Myocyte (in vitro differentiated cells): ENCODE results near the gene SUFU. TPM values are rescaled to one million over a fixed set of nuclear protein-coding genes. Genes with fewer than 3 reads are reported as not detected.

Source experiments
- DNase-seq: peaks from one replicate; pipeline ENCODE4 v3.0.0-alpha.2; 2012; ENCODE audit warnings: low read depth
- total RNA-seq: library from RNA; depleted of rRNA; stranded (reverse); fragments of >200 nt; gene quantifications from 2 replicates; pipeline ENCODE4 v1.2.3, GENCODE V29; 2014

Gene SUFU
- total RNA-seq, 1 donor from 2014 or later, result 4.0 TPM

GRCh38 chr10:102617041-102617440 is 113.3 kb downstream of the SUFU start:
- DNase-seq, result no peak

DNA sequence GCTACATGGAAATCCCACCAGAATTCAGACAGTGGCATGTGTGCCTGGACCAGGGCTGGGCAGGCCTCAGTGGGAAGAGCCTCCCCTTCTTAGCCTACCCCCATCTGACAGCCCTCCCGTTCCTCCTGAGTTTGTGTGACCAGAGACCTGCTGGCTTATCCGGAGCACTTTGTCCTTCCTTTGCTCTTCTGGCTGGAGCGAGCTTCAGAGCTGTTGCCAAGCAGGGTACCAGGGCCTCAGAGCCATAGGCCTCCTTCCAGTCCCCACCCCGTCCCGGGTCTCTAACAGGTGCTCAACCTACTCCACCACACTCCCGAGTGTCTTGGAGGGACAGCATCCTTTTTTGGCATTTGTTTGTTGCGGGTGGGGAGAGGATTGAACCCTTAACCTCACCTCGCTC is 114.0 kb downstream of the SUFU start:
- DNase-seq, result no peak

GRCh38 chr10:102619281-102619981 is 115.7 kb downstream of the SUFU start:
- peak; percentile 62 for DNase-seq

DNA sequence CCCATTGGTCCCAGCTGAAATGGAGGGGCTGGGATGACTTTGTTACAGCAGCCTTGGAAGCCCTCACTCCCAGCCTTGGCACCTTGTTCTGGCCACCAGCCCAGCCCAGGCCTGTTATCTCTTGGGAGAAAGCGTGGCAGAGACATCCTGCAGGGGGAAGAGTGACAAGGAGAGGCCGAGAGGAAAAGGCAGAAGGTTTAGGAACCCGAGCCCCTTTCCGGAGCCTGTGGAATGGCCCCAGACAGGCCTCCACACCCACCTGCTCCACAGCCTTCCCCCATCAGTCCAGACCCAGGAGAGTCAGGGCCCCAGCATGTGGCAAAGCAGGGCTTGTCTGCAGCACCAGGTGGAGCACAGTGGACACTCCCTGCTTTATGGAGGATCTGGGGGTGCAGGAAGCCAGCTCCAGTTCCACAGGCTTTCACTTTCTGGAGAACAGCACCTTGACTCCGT is 116.4 kb downstream of the SUFU start:
- peak; percentile 55 for DNase-seq

DNA sequence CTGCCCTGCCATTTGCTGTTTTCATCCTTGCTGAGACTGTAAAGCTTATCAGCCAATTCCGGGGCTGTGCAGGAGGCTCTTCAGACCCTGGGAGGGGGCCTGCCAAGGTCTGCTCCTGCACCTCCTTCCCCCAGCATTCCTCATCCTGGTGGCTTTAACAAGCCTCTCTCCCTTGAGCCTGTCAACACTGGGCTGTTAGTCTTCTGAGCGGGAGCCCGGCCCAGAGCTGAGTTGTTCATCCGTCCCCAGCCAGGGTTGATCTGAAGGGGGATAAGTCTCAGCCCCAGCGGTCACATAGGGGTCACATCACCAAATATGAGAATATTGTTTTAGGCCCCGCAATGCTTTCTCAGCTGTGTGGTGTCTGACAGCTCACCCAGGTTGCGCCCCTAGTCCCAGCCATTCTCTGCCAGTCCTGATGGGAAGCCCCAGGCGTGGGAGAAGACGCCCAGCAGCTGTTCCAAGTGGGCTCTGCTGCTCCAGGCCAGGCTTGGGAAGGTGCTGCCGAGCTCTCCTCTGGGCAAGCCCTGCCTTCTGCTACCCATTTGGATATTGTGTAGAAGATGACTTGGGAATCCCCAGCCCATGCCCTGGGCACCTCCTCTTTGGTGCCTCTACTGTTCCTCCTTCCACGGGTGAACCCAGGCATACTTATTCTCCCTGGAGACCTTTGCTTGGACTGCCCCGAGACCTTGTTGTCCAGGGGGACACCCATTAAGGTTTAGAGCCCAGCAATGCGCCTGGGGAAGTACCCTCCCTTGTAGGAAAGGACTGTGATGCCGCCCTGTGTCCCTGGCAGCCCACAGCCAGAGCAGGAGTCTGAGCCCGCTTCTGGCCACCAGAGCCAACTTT is 117.0 kb downstream of the SUFU start:
- DNase-seq, result peak; percentile 80

DNA sequence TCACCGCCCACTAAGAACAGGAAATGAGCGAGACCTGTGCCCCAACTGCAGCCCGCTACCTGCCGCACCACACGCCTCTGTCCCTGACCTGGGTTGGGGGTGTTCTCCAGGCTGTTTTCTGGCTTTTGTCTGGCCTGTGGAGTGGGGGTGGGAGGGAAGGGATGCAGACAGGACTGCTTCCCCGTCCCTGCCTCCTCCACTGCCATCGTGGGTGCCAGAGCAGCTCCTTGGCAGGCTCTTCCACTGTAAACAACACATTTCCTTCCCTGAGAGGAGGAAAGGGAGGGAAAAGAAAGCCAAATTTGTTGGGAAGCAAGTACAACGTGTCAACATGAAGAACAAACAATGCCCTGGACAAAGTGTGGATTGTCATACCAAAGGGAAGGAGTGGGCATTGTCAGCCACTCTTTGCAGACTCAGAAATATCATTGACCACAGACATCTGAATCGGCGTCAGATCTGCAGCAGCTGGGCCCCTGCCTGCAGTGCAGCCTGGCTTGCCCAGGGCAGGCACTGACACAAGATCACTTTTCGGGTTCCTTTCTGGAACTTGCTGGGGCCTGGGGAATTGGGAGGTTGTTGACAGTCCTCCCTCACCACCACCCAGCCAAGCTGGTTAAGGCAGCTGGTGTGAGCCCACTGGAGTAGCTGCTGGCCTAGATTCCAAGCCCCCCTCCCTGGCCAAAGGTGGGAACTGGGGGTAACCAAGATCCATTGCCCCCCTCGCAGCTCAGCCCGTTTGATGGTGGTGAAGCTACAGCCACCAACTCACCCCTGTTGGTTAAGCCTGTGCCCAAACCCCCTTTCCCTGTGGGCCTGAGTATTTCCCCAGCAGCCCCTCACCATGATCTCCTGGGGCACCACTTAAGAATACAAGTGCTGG is 117.9 kb downstream of the SUFU start:
- DNase-seq, result peak; percentile 96

GRCh38 chr10:102624094-102624493 is 120.3 kb downstream of the SUFU start:
- no peak for DNase-seq

- no peak for DNase-seq
Observed at GRCh38 chr10:102624751-102625645, 121.2 kb downstream of the SUFU start.

DNA sequence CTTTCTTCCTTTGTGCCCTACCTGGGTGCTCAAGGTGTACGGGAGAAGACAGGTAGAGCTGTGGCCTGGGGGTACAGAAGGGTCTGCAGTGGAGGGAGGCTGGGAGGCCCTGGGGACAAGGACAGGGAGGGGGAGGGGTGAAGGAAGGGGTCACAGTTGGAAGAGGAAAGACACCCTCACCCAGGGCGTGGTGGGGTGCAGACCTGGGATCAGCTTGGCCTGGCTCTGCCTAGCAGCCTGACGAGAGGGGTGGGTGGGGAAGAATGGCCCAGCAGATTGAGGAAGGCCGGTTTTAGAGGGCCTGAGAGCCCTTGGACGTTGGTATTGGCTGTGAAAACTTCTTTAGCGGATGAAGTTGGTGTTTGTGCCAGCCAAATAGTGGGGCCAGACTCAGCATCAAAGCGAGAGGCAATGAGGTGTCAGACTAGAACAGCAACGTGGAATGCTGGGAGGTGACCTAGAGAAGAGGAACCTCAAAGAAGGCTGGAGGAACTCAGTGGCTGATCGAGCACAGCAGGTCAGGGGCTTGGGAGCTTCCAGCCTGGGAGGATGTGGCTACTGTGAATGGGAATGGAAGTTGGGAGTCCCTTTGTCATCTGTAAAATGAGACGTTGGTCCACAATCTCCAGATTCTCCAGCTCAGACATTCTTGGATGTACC is 122.4 kb downstream of the SUFU start:
- DNase-seq, result no peak

- DNase-seq, result no peak
Observed at GRCh38 chr10:102627291-102627735, 123.5 kb downstream of the SUFU start.

- DNase-seq, result peak; percentile 94
Observed at GRCh38 chr10:102627736-102628293, 124.0 kb downstream of the SUFU start.

DNA sequence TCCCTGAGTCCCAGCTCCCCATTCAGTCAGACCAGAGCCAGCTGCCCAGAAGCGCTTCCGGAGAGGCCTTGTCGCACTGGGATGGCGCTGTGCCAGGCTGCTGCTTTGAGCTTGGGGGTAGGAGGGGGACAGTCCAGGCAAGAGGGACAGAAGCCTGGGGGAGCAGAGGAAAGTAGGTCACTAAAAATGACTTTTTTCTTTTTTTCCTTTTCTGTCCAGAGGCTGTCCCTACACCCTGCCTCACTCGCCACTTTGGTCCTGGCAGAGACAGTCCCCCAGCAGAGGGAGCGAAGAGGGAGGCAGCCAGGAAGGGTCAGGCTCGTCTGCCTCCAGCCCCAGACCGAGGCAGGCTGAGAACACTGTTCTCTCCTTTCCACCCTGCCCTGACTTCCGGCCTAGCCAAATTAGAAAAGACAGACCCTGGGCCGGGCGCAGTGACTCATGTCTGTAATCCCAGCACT is 124.7 kb downstream of the SUFU start:
- DNase-seq, result peak; percentile 89

DNA sequence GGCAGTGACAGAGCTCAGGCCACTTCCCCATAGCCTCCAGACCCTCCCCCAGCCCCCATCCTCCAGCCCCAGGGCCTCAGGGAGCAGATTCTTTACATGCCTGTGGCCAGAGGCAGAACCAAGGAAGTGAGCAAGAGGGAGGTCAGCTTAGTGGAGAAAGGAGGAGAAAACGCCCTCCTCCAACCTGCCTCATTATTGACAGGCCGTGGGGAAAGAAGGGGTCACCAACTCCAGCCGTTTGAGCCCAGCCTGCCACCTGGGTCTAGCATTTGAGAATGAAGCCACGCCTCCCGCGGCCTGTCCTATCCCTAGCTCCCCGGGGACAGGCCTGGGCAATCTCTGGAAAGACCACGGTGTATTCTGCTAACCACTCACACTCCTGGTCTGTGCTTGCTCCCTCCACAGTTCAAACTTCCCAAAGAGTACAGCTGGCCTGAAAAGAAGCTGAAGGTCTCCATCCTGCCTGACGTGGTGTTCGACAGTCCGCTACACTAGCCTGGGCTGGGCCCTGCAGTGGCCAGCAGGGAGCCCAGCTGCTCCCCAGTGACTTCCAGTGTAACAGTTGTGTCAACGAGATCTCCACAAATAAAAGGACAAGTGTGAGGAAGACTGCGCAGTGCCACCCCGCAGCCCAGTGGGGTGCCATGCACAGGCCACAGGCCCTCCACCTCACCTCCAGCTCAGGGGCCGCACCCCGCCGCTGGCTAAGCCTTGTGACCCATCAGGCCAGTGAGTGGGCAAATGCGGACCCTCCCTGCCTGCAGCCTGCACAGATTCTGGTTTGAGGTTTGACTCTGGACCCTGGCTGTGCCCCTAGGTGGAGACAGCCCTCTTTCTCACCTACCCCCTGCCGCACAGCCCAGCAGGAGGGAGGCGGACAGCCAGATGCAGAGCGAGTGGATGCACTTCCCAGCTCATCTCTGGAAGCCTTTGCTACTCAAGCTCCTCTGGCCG is 126.2 kb downstream of the SUFU start:
- DNase-seq, result peak; percentile 90

DNA sequence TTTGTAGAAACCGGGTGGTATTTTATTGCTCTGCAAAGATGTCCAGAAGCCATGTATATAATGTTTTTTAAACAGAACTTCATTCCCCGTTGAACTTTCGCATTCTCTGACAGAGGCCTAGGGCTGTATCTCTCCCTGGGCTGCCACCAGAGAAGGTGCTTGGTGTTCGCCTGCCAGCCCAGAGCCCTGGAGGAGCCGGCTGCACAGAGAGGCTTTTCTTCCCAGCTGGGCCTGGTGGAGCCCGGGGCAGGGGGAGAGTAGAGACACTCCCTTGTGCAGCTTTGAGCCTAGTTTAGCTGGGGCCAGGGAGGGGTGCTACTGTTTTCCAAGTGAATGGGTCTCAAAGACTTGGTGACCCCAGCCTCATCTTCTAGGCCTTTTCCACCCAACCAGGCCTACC is 126.9 kb downstream of the SUFU start:
- no peak for DNase-seq

DNA sequence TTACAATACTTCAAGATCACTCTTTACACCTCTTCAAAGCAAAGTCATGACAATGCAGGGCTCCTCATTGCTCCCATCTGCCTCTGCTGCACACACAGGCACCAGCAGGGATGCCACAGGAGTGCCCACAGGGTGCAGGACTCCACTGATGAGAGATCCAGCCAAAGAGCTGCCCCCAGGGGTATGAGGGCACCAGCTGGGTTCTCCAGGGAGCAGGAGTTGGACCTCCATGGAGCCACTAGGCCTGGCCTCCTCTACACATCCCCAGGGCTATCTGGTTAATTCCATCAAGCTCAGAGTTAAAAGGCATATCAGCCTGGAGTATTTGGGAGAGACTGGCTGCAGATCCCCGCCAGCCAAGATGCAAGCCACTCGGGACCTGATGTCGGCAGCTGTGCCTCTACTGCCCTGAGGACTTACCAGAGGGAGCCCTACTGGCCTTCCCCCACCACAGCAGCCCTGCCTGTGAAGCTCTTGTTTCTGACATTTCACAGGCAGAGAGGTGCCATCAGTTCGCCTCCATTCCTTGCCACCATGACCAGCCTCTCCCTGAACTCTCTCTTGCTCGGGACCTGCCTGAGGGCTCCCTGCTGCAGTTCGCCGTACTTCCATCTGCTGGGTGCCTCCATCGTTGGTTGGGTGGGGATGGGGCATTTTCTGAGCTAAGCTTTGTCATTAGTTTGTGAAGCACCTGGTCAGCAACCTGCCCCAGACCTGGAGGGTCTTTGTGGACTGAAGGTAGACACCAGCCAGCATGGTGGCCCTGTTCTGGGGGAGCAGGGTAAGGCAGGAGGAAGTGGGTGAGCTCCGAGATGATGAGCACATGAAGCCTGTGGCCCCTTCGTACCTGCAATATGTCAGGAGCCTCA is 128.0 kb downstream of the SUFU start:
- DNase-seq, result no peak

- DNase-seq, result peak; percentile 65
Observed at GRCh38 chr10:102632394-102633111, 128.8 kb downstream of the SUFU start.

DNA sequence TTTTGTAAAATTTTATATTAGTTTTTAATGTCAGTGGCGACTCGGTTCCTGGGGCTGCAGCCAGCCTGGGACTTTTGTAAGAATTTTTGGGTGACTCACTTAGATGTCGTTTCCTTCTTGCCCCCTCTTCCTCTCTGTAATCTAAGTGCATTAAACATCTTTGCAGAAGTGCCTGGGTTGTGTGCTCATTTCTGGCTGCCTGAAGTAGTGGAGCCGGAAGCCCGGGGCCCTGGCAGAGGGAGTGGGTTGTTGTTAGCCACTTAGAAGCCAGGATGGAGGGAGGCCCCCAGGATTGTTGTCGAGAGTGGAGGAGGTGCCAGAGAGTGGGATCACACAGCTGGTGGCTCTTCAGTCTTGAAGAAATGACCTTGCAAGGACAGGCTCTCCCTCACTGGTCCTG is 129.5 kb downstream of the SUFU start:
- DNase-seq, result no peak
